ENCODE measurements around the gene MOB3A.

DNA sequence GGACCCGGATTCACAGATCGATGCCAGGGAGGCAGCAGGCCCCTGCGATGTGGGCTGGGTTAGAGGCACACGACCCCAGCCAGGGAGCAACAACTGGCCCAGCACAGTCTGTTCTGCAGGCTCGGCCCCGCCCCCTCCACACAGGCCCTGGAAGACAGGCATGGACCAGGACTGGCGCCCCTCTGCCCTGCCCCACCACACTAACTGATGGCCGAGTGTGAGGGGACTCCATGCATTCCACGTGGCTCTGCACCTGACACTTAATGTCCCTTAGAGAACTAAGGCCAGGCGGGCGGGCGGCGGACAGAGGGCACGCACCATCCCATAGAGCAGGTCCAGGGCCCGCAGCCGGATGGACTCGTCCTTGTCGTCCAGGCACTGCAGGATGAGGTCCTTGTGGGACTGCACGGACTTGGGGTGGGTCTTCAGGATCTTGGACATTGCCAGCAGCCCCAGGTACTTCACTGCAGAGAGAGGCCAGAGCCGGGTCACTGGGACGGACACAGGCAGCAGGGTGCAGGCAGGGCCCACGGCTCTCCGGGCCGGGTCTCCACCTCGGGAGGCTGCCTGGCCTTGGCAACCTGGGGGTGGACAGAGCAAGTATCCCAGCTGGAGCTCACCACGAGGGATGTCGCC is 25.4 kb upstream of the MOB3A start:
- TF ChIP-seq FOXK2 (IDR thresholded peaks at IDR 0.05), result no peak
- no peak for TF ChIP-seq BHLHE40 (IDR thresholded peaks at IDR 0.05; ENCODE audit: borderline replicate concordance)
- TF ChIP-seq PKNOX1 (IDR thresholded peaks at IDR 0.05), result no peak
- TF ChIP-seq SP1 (IDR thresholded peaks at IDR 0.05), result no peak
- no peak for TF ChIP-seq ARNT (IDR thresholded peaks at IDR 0.05)
- TF ChIP-seq HDGF (IDR thresholded peaks at IDR 0.05; ENCODE audit: borderline replicate concordance), result no peak
- no peak for TF ChIP-seq FOXM1 (IDR thresholded peaks at IDR 0.05; ENCODE audit: borderline replicate concordance)

Data from HEK293T (cell line).